GM21390 (cell line): Measurements from ENCODE around the gene CLDN15.

Experiments used
- ATAC-seq: cut with Tn5 transposase; IDR thresholded peaks from one replicate; pipeline ENCODE4 v1.9.1; 2021; ENCODE audit not compliant: unreplicated experiment

The CLDN15 gene

GRCh38 chr7:101244375-101245146, 7.0 kb upstream of the CLDN15 start, which contains the start of gene FIS1:
FIS1 (minus strand) TSS chr7:101245081; CDS start chr7:101245004, 77 bp downstream.
- ATAC-seq: peak; percentile 91

GRCh38 chr7:101243646-101244374, 6.2 kb upstream of the CLDN15 start:
- no peak for ATAC-seq

- ATAC-seq: no peak
Measured at GRCh38 chr7:101241443-101242349, 4.1 kb upstream of the CLDN15 start.

- no peak for ATAC-seq
Measured at GRCh38 chr7:101241015-101241363, 3.4 kb upstream of the CLDN15 start.

- no peak for ATAC-seq
Measured at GRCh38 chr7:101240226-101241014, 2.8 kb upstream of the CLDN15 start.

- no peak for ATAC-seq
Measured at GRCh38 chr7:101239951-101240220, 2.3 kb upstream of the CLDN15 start.

- no peak for ATAC-seq
Measured at GRCh38 chr7:101239191-101239950, 1.8 kb upstream of the CLDN15 start.

- no peak for ATAC-seq
Measured at GRCh38 chr7:101238226-101239182, 902 bp upstream of the CLDN15 start.

- no peak for ATAC-seq
Measured at GRCh38 chr7:101236292-101236835, 1.2 kb downstream of the CLDN15 start.

GRCh38 chr7:101235522-101235921, 2.1 kb downstream of the CLDN15 start:
- no peak for ATAC-seq

- no peak for ATAC-seq
Measured at GRCh38 chr7:101235050-101235449, 2.6 kb downstream of the CLDN15 start.

GRCh38 chr7:101234636-101235035, 3.0 kb downstream of the CLDN15 start:
- no peak for ATAC-seq

- no peak for ATAC-seq
Measured at GRCh38 chr7:101233907-101234547, 3.6 kb downstream of the CLDN15 start.

GRCh38 chr7:101232141-101232850, 5.3 kb downstream of the CLDN15 start:
- no peak for ATAC-seq

- ATAC-seq: no peak
Measured at GRCh38 chr7:101231644-101232043, 6.0 kb downstream of the CLDN15 start.

- ATAC-seq: no peak
Measured at GRCh38 chr7:101226721-101227120, 10.9 kb downstream of the CLDN15 start.

- no peak for ATAC-seq
Measured at GRCh38 chr7:101225650-101226049, 12.0 kb downstream of the CLDN15 start.

- ATAC-seq: no peak
Measured at GRCh38 chr7:101223528-101223927, 14.1 kb downstream of the CLDN15 start.
